HepG2 (cell line): Measurements from ENCODE around the gene NFE2L3. TPM values are rescaled to one million over a fixed set of nuclear protein-coding genes. Genes with fewer than 3 reads are reported as not detected.

Experiments
- ATAC-seq: fragments of 200-7000 bp; cut with Tn5 transposase; 3 replicates; pipeline ENCODE4 v1.9.1; 2020; ENCODE audit warnings: mild to moderate bottlenecking, moderate library complexity
- BruUV-seq: library from RNA; stranded (reverse); fragments of 400-500 nt; replicated peaks from 2 replicates; lab custom pipeline; 2021; lab: Mats Ljungman, UMichigan
- CTCF ChIA-PET: fragments of 300-600 bp; formaldehyde crosslinking; extraction: SDS; loops from one replicate; lab custom pipeline; 2021; ENCODE audit warnings: low total read pairs, inconsistent platforms, low intra/inter-chr PET ratio; lab: Yijun Ruan, JAX
- POLR2A ChIA-PET: fragments of 350-600 bp; sonication (Branson Sonifier 250); formaldehyde crosslinking; loops from one replicate; lab custom pipeline; 2020; ENCODE audit warnings: antibody characterized with exemption, inconsistent platforms; lab: Yijun Ruan, JAX
- DNase-seq: peaks from one replicate; pipeline ENCODE4 v3.0.0-alpha.2; 2015; ENCODE audit warnings: low spot score
- FAIRE-seq: peaks from 3 replicates; lab custom pipeline; 2011; peaks lifted over from hg19 to GRCh38; lab: Jason Lieb, UNC
- H2AFZ ChIP-seq: one replicate; pipeline ENCODE4 v1.6.1; 2011; ENCODE audit warnings: low read length, inconsistent platforms
- H3K27ac ChIP-seq: fragments of 300-600 bp; 3 replicates; pipeline ENCODE4 v1.8.0; 2011; ENCODE audit warnings: mixed run types, mild to moderate bottlenecking, mixed read lengths, low read length, inconsistent platforms; ENCODE audit not compliant: insufficient read depth; ENCODE audit errors: extremely low read length
- H3K27me3 ChIP-seq, 2 experiments: fragments of 200-600 bp in 1 of 2; 2 replicates in 1 of 2; 3 replicates in 1 of 2; pipeline versions ENCODE4 v1.6.0 to v1.8.0; 2011; ENCODE audit warnings: low read length in 2 of 2, mild to moderate bottlenecking in 2 of 2, moderate library complexity in 2 of 2, inconsistent platforms in 1 of 2; ENCODE audit not compliant: insufficient read depth in 2 of 2, control insufficient read depth in 1 of 2
- H3K36me3 ChIP-seq, 2 experiments: fragments of 200-600 bp in 1 of 2; replicated peaks in 1 of 2; 2 replicates in 1 of 2; 3 replicates in 1 of 2; pipeline versions ENCODE4 v1.5.1 to v1.8.0; 2011; ENCODE audit warnings: low read length in 2 of 2, inconsistent platforms in 1 of 2; ENCODE audit not compliant: insufficient read depth in 2 of 2, control insufficient read depth in 1 of 2
- H3K4me1 ChIP-seq: 2 replicates; pipeline ENCODE4 v1.5.1; 2012; ENCODE audit warnings: low read length, inconsistent platforms; ENCODE audit not compliant: insufficient read depth
- H3K4me2 ChIP-seq: 2 replicates; pipeline ENCODE4 v1.6.0; 2011; ENCODE audit warnings: low read depth, low read length, inconsistent platforms
- H3K4me3 ChIP-seq, 3 experiments: fragments of 200-600 bp in 1 of 3; sonication (generic), shearing (Covaris generic) in 1 of 3; replicated peaks in 1 of 3; 2 replicates each; pipeline ENCODE4 v1.5.1; 2011 to 2016; ENCODE audit warnings: low read length in 3 of 3, inconsistent platforms in 2 of 3, low read depth in 2 of 3, mild to moderate bottlenecking in 2 of 3, control low read depth in 1 of 3, mixed read lengths in 1 of 3; ENCODE audit not compliant: insufficient read depth in 1 of 3
- H3K79me2 ChIP-seq: one replicate; pipeline ENCODE4 v1.6.1; 2011; ENCODE audit warnings: low read length, inconsistent platforms; ENCODE audit not compliant: insufficient read depth
- H3K9ac ChIP-seq: 2 replicates; pipeline ENCODE4 v1.6.0; 2011; ENCODE audit warnings: mild to moderate bottlenecking, low read depth, low read length, inconsistent platforms; ENCODE audit not compliant: insufficient read depth
- H3K9me3 ChIP-seq: 2 replicates; pipeline ENCODE4 v1.5.1; 2012; ENCODE audit warnings: mild to moderate bottlenecking, low read length
- H4K20me1 ChIP-seq: 2 replicates; pipeline ENCODE4 v1.6.0; 2011; ENCODE audit warnings: inconsistent platforms, mild to moderate bottlenecking, low read length, moderate library complexity; ENCODE audit not compliant: insufficient read depth
- BCL6 ChIP-seq: IDR thresholded peaks from 2 replicates; pipeline ENCODE4 v1.6.1; 2016; ENCODE audit warnings: missing genetic modification reagents, missing compliant biosample characterization
- ETV5 ChIP-seq: IDR thresholded peaks from 2 replicates; pipeline ENCODE4 v1.6.1; 2018; ENCODE audit warnings: missing biosample characterization, missing genetic modification reagents, inconsistent platforms, borderline replicate concordance
- HNRNPK ChIP-seq: fragments of 200-400 bp; formaldehyde crosslinking; IDR thresholded peaks from 2 replicates; pipeline ENCODE4 v1.6.1; 2018; ENCODE audit warnings: low read length, low read depth, moderate library complexity, mild to moderate bottlenecking; ENCODE audit not compliant: poor library complexity, severe bottlenecking
- KDM2A ChIP-seq: sonication (generic); formaldehyde crosslinking; IDR thresholded peaks from 2 replicates; pipeline ENCODE4 v1.4.0; 2020; ENCODE audit warnings: low read depth, missing genetic modification reagents, borderline replicate concordance
- RXRA ChIP-seq: sonication (generic); formaldehyde crosslinking; IDR thresholded peaks from 2 replicates; pipeline ENCODE4 v1.5.1; 2020; ENCODE audit warnings: missing genetic modification reagents
- TEAD3 ChIP-seq: optimal IDR thresholded peaks from 2 replicates; pipeline ENCODE3; 2016; ENCODE audit warnings: borderline replicate concordance
- ZBTB7A ChIP-seq: sonication (generic); formaldehyde crosslinking; IDR thresholded peaks from 2 replicates; pipeline ENCODE4 v1.8.0; 2022; ENCODE audit warnings: mild to moderate bottlenecking, missing genetic modification reagents
- ZNF230 ChIP-seq: sonication (generic); formaldehyde crosslinking; IDR thresholded peaks from 2 replicates; pipeline ENCODE4 v1.4.0; 2020; ENCODE audit warnings: mild to moderate bottlenecking, missing genetic modification reagents
- ZNF337 ChIP-seq: sonication (generic); formaldehyde crosslinking; IDR thresholded peaks from 2 replicates; pipeline ENCODE4 v1.5.1; 2020; ENCODE audit warnings: missing genetic modification reagents, low read depth, mild to moderate bottlenecking, borderline replicate concordance
- WGBS: methylation state at CpG from one replicate; pipeline ENCODE4 v1.1.6; 2017; ENCODE audit warnings: low lambda C conversion rate; 5-methylcytosine and 5-hydroxymethylcytosine counted together
- in situ Hi-C: cut with HindIII; loops from 2 replicates; pipeline ENCODE4 v1.10.0; 2017; ENCODE audit warnings: low pct_unique_long_range_greater_than_20kb; ENCODE audit not compliant: extremely low pct_ligation_motif_present
- intact Hi-C: fragments of 100-400 bp; cut with micrococcal nuclease; formaldehyde crosslinking; loops from one replicate; pipeline ENCODE4 v1.10.0; 2022; ENCODE audit not compliant: unreplicated experiment
- polyA plus RNA-seq, 8 experiments: library from polyadenylated mRNA; depleted of rRNA in 3 of 8; stranded (reverse) in 7 of 8; unstranded in 1 of 8; fragments of >200 nt; fragmentation: Illumina TruSeq in 4 of 8; extraction: Trizol in 4 of 8; gene quantifications; 2 replicates each; pipeline versions ENCODE4 v1.2.1 to v1.2.3, GENCODE V29; 2011 to 2016; ENCODE audit warnings: low read depth in 4 of 8, missing spikeins in 1 of 8, mixed read lengths in 1 of 8; ENCODE audit not compliant: insufficient read depth in 1 of 8
- total RNA-seq, 5 experiments: library from RNA; depleted of rRNA; stranded (reverse); fragments of >200 nt; fragmentation: Illumina TruSeq; extraction: Trizol; gene quantifications; 2 replicates each; pipeline ENCODE4 v1.2.3, GENCODE V29; 2016; ENCODE audit warnings: low read depth in 1 of 5
- TF ChIP-seq, protein P1 (sequence below): sonication (generic); formaldehyde crosslinking; IDR thresholded peaks from 2 replicates; pipeline ENCODE4 v1.5.1; 2020; ENCODE audit warnings: mild to moderate bottlenecking, missing genetic modification reagents, borderline replicate concordance

NFE2L3 gene
- total and polyA plus RNA-seq, 2 of the 13 experiments (the other 11 are each of a cell fraction or from before 2014, with no cell fraction given), result 11.4 to 19.4 TPM

DNA sequence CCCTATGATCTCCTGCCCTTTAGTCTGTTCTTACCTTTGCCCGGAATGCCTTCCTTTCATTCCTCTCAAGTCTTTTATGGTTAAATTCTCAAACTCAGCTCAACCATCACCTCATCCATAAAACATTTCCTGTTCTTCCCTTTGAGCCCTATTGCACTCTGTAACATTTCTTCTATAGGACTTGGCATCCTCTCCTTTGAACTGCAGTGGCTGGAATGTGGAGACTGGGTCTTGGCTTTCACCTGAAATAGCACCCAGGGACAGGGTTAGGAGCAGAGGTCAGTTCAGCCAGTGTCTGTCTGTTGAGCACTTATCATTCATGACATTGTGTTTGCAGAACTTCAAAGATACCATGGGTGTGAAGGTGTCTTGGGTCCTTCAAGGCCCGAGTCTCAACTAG, 7.2 kb downstream of the NFE2L3 start:
- POLR2A ChIA-PET, result interaction anchor here (2.2 kb wide), 1 partner anchor 29 kb away, joined by 5 read pairs; no protein-coding TSS in a partner anchor
- no TSS peak for BruUV-seq
- no peak overlapping the region for H3K4me3 ChIP-seq
- 9% methylated on average over 2 of the region's 2 CpGs for WGBS
- ATAC-seq (peak; percentile 68), DNase-seq (peak; percentile 70), FAIRE-seq (peak; percentile 48)
- peaks cover 57% of the 10 kb centered on the region for H3K4me1 ChIP-seq
- intact Hi-C loops, result loop anchor here (5.0 to 10.0 kb wide), 2 partner anchors 64 to 207 kb away; no protein-coding TSS in a partner anchor
- CTCF ChIA-PET, result no interaction called here
- TF ChIP-seq HNRNPK (no peak), ZBTB7A (no peak), TEAD3 (CRISPR knock-in tag) (peak; percentile 56), RXRA (CRISPR knock-in tag) (peak; percentile 72; the same call in 1 of the 2 replicates), ZNF337 (no peak), BCL6 (CRISPR knock-in tag) (peak; percentile 7; the same call in 1 of the 2 replicates), KDM2A (CRISPR knock-in tag) (no peak), ZNF230 (CRISPR knock-in tag) (no peak), ETV5 (CRISPR knock-in tag) (peak; percentile 13; the same call in 1 of the 2 replicates)
- TF ChIP-seq, protein P1, sequence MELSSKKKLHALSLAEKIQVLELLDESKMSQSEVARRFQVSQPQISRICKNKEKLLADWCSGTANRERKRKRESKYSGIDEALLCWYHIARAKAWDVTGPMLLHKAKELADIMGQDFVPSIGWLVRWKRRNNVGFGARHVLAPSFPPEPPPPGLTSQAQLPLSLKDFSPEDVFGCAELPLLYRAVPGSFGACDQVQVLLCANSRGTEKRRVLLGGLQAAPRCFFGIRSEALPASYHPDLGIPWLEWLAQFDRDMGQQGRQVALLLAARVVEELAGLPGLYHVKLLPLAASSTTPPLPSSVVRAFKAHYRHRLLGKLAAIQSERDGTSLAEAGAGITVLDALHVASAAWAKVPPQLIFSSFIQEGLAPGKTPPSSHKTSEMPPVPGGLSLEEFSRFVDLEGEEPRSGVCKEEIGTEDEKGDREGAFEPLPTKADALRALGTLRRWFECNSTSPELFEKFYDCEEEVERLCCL, result no peak
- H4K20me1 ChIP-seq, result no peaks in the 10 kb centered on the region
- H3K9me3 ChIP-seq, result no peaks in the 10 kb centered on the region
- peak overlapping the region; percentile 21; the same call in 1 of the 2 replicates for H3K4me2 ChIP-seq
- peaks cover 8% of the 10 kb centered on the region for H3K79me2 ChIP-seq
- no peaks in the 10 kb centered on the region for H3K27me3 ChIP-seq
- H3K36me3 ChIP-seq, result no peaks in the 10 kb centered on the region
- in situ Hi-C loops, result no loop called here
- no peak overlapping the region for H3K9ac ChIP-seq
- peak overlapping the region; percentile 11 for H3K27ac ChIP-seq
- no peak overlapping the region for H2AFZ ChIP-seq
